Omental fat pad (tissue), 4 donors: Measurements from ENCODE around the gene TMEM269. TPM values are rescaled to one million over a fixed set of nuclear protein-coding genes. Genes with fewer than 3 reads are reported as not detected.

Experiments
- ATAC-seq: fragments of 150-250 bp; one replicate; pipeline ENCODE4 v1.9.1; 2016; ENCODE audit warnings: mild to moderate bottlenecking, moderate library complexity; ENCODE audit not compliant: low FRiP score
- DNase-seq: peaks from one replicate; pipeline ENCODE4 v3.0.0-alpha.2; 2019; ENCODE audit warnings: low spot score
- total RNA-seq, 4 donors: library from RNA; depleted of rRNA; stranded (reverse); fragments of >200 nt; gene quantifications; one replicate each; pipeline ENCODE4 v1.1.0, GENCODE V29; 2016
- TF ChIP-seq, protein P1 (sequence below), 3 donors: fragments of 450-650 bp; IDR thresholded peaks; one replicate each; pipeline ENCODE4 v1.5.1; 2016 to 2017; ENCODE audit warnings: antibody characterized with exemption in 3 of 3, mild to moderate bottlenecking in 3 of 3, moderate library complexity in 2 of 3

TMEM269 gene
- total RNA-seq, 4 donors from 2014 or later = 0.46 TPM; not detected in 3

DNA sequence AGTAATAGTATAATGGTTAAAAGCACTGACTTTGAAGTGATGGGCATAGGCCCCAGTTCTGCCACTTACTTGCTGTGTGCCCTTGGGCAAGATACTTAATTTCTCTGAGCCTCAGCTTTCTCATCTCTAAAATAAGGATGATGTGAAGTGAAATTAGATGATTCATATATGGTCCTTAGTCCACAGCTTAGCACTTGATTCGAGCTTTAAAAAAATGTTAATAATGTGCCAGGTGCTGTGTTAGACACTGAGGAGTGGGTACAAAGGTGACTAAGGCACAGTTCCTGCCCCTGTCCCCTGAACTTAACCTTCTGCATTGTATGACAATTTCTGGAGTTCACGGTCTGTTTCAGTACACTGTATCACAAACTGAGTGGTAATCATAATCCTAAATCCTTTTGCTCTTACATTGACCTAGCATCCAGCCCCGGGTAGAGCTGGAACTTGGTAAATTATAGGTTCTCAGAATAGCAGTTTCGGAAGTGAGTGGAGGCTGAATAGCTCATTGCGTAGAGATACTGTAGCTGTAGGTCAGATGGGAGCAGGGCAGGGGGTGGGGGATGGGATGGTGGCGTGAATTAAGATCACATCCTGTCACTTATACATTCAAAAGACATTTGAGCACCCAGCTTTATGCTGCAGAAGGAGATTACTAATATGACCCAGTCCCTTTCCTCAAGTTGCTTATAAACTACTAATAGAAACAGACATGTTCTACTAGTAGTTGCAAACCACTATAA lies 63.1 kb downstream of the TMEM269 start:
- ATAC-seq = no peak
- TF ChIP-seq, protein P1, sequence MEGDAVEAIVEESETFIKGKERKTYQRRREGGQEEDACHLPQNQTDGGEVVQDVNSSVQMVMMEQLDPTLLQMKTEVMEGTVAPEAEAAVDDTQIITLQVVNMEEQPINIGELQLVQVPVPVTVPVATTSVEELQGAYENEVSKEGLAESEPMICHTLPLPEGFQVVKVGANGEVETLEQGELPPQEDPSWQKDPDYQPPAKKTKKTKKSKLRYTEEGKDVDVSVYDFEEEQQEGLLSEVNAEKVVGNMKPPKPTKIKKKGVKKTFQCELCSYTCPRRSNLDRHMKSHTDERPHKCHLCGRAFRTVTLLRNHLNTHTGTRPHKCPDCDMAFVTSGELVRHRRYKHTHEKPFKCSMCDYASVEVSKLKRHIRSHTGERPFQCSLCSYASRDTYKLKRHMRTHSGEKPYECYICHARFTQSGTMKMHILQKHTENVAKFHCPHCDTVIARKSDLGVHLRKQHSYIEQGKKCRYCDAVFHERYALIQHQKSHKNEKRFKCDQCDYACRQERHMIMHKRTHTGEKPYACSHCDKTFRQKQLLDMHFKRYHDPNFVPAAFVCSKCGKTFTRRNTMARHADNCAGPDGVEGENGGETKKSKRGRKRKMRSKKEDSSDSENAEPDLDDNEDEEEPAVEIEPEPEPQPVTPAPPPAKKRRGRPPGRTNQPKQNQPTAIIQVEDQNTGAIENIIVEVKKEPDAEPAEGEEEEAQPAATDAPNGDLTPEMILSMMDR (IDR thresholded peaks at IDR 0.05) = no peak
- DNase-seq = no peak

DNA sequence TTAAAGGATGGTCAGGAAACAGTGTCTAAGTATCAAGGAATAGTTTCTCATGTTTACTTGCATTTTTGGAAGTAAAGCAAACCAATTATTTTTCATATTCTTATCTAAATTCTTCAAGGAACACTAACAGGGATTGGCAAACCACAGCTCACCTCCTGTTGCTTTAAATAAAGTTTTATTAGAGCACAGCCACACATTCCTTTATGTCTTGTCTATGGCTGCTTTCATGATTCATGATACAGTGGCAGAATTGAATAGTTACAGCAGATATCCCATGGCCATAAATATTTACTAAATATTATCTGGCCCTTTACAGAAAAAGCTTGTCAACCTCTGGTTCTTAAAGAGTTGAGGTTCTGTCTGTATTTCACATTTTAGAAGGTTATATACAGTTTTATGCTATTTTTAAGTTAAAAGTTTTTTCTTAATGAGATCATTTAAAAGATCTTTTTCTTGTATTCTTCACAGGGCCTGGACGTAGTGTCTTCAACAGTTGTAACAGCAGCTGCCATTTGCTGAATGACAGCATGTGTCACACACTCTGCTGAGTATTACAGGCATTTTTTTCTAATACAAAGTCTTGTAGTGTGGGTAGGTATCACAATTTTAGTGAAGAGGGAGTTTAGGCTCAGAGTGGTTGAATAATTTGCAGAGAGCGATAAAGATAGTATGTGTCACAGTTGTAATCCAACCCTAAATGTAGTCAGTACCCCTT lies 64.2 kb downstream of the TMEM269 start:
- DNase-seq = no peak
- TF ChIP-seq, protein P1 (IDR thresholded peaks at IDR 0.05) = no peak
- no peak for ATAC-seq

DNA sequence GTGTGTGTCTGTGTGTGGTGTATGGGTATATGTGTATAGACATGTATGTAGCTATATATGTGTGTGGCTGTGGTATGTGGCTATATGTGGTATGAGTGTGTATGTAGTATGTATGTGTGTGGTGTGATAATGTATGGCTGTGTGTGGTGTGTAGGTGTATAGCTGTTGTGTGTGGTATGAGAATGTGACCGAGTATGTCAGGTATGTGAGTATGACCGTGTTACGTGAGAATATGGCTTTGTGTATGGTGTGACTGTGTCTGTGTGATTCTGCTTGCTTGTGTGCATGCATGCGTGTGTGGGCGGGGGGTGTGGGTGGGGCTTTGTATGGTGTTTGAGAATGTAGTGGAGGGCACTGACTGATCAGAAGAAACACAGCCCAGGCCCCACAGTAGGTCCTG lies 65.2 kb downstream of the TMEM269 start:
- ATAC-seq (no peak), DNase-seq (no peak)
- TF ChIP-seq, protein P1 (IDR thresholded peaks at IDR 0.05) = no peak

Other genes starting within 250 kb of the TMEM269 start
- 10 to 100 TPM; 14.9 to 29.3 (median 20.8) TPM for gene PPIH, start 126.6 kb upstream of the TMEM269 start, total RNA-seq
- gene YBX1, start 102.6 kb upstream of the TMEM269 start, total RNA-seq = 100 to 1,000 TPM; 509 to 860 (median 681) TPM
- gene CLDN19, start 44.8 kb upstream of the TMEM269 start, total RNA-seq = not detected
- 10 to 100 TPM; 20.4 to 44.1 (median 29.4) TPM for gene P3H1, start 18.0 kb upstream of the TMEM269 start, total RNA-seq
- gene C1orf50, start 17.7 kb upstream of the TMEM269 start, total RNA-seq = 1 to 10 TPM; 2.4 to 4.3 (median 3.1) TPM
- 10 to 100 TPM in 3 of 4 donors, 1 to 10 TPM in 1; 5.8 to 13.2 (median 12.6) TPM for gene ERMAP, start 32.1 kb downstream of the TMEM269 start, total RNA-seq
- gene SVBP, start 32.4 kb downstream of the TMEM269 start, total RNA-seq = 10 to 100 TPM; 12.1 to 40.7 (median 22.5) TPM
- gene ZNF691, start 61.6 kb downstream of the TMEM269 start, total RNA-seq = 10 to 100 TPM in 1 of 4 donors, 1 to 10 TPM in 3; 6.2 to 11.2 (median 8.8) TPM
- 10 to 100 TPM; 13.4 to 71.5 (median 48.0) TPM for gene SLC2A1, start 173.9 kb downstream of the TMEM269 start, total RNA-seq